Panc1 (cell line): ENCODE results near the gene CAND2. TPM values are rescaled to one million over a fixed set of nuclear protein-coding genes. Genes with fewer than 3 reads are reported as not detected.

Source experiments
- ATAC-seq: fragments of 200-7000 bp; cut with Tn5 transposase; 2 replicates; pipeline ENCODE4 v1.9.1; 2020; ENCODE audit warnings: mild to moderate bottlenecking, moderate library complexity
- BruUV-seq: library from RNA; stranded (reverse); fragments of 400-500 nt; replicated peaks from 2 replicates; lab custom pipeline; 2021; lab: Mats Ljungman, UMichigan
- CTCF ChIA-PET: fragments of 300-600 bp; sonication (Branson Sonifier 250); formaldehyde crosslinking; loops from one replicate; lab custom pipeline; 2022; ENCODE audit warnings: antibody characterized with exemption; lab: Charles Lee
- POLR2A ChIA-PET: fragments of 300-600 bp; sonication (Branson Sonifier 250); formaldehyde crosslinking; loops from one replicate; lab custom pipeline; 2022; ENCODE audit warnings: antibody characterized with exemption; lab: Charles Lee
- DNase-seq: peaks from one replicate; pipeline ENCODE4 v3.0.0-alpha.2; 2010; ENCODE audit warnings: low read depth, low spot score
- H3K27ac ChIP-seq: 2 replicates; pipeline ENCODE4 v1.5.1; 2011; ENCODE audit warnings: mild to moderate bottlenecking, low read length, inconsistent platforms
- H3K27me3 ChIP-seq: fragments of 200-500 bp; sonication (Bioruptor generic); 2 replicates; pipeline ENCODE4 v1.6.0; 2014; ENCODE audit warnings: low read length, inconsistent platforms; ENCODE audit not compliant: control insufficient read depth, insufficient read depth
- H3K36me3 ChIP-seq: fragments of 200-500 bp; sonication (Bioruptor generic); 2 replicates; pipeline ENCODE4 v1.5.1; 2014; ENCODE audit warnings: inconsistent platforms, mild to moderate bottlenecking, low read length, moderate library complexity; ENCODE audit not compliant: control insufficient read depth, insufficient read depth
- H3K4me1 ChIP-seq: 2 replicates; pipeline ENCODE4 v1.5.1; 2011; ENCODE audit warnings: inconsistent platforms, mild to moderate bottlenecking, low read length, moderate library complexity; ENCODE audit not compliant: control insufficient read depth, insufficient read depth
- H3K4me3 ChIP-seq, 2 experiments: 2 replicates each; pipeline ENCODE4 v1.5.1; 2011 to 2012; ENCODE audit warnings: low read depth in 2 of 2, low read length in 2 of 2, mild to moderate bottlenecking in 2 of 2, inconsistent platforms in 1 of 2, moderate library complexity in 1 of 2
- H3K9me3 ChIP-seq: fragments of 200-500 bp; sonication (Bioruptor generic); 2 replicates; pipeline ENCODE4 v1.5.1; 2014; ENCODE audit warnings: low read depth, mild to moderate bottlenecking, inconsistent platforms, low read length, moderate library complexity; ENCODE audit not compliant: control insufficient read depth, insufficient read depth
- CTCF ChIP-seq: fragments of 450-650 bp; IDR thresholded peaks from 2 replicates; pipeline ENCODE4 v1.5.1; 2017; ENCODE audit warnings: mild to moderate bottlenecking
- POLR2AphosphoS5 ChIP-seq: IDR thresholded peaks from 2 replicates; pipeline ENCODE4 v1.6.1; 2012; ENCODE audit warnings: mild to moderate bottlenecking, low read depth, low read length, moderate library complexity
- REST ChIP-seq, 2 experiments: IDR thresholded peaks; 2 replicates each; pipeline ENCODE4 v1.6.1; 2011 to 2012; ENCODE audit warnings: low read depth in 2 of 2, control low read depth in 1 of 2, low read length in 1 of 2, mild to moderate bottlenecking in 1 of 2, moderate library complexity in 1 of 2; ENCODE audit not compliant: insufficient read depth in 1 of 2
- SIN3A ChIP-seq: IDR thresholded peaks from 2 replicates; pipeline ENCODE4 v1.6.1; 2012; ENCODE audit warnings: low read depth, mild to moderate bottlenecking, low read length, moderate library complexity, borderline replicate concordance; ENCODE audit not compliant: insufficient read depth
- TCF7L2 ChIP-seq: IDR thresholded peaks from 2 replicates; pipeline ENCODE4 v1.6.1; 2011; ENCODE audit warnings: mild to moderate bottlenecking, low read depth, low read length, inconsistent platforms
- in situ Hi-C: cut with HindIII; loops from 2 replicates; pipeline ENCODE4 v1.10.0; 2016; ENCODE audit warnings: low sequenced_read_pairs, low pct_unique_long_range_greater_than_20kb
- intact Hi-C: fragments of 100-400 bp; cut with micrococcal nuclease; formaldehyde crosslinking; loops from one replicate; pipeline ENCODE4 v1.10.0; 2022; ENCODE audit not compliant: unreplicated experiment
- total RNA-seq: library from RNA; stranded (reverse); gene quantifications from one replicate; pipeline ENCODE4 v1.2.1, GENCODE V29; 2021; ENCODE audit not compliant: unreplicated experiment

The CAND2 gene
- total RNA-seq, 1 experiment from 2014 or later: 0.13 TPM

GRCh38 chr3:12807601-12808359 lies 11.3 kb downstream of the CAND2 start:
- ATAC-seq (no peak), DNase-seq (no peak)
- ChIA-PET POLR2A (no interaction called here), CTCF (interaction anchor here (0.5 to 0.6 kb wide), 2 partner anchors 45 to 720 kb away, joined by 3 to 9 read pairs; no protein-coding TSS in a partner anchor)
- BruUV-seq: no TSS peak
- intact Hi-C loops (no loop called here), in situ Hi-C loops (no loop called here)
- H3K36me3 ChIP-seq: no peaks in the 10 kb centered on the region
- H3K9me3 ChIP-seq: no peaks in the 10 kb centered on the region
- no peak for TF ChIP-seq REST (IDR thresholded peaks at IDR 0.05; ENCODE audit: insufficient read depth in 1 of 2, low read depth in 2 of 2, low read length in 1 of 2)
- no peaks in the 10 kb centered on the region for H3K27me3 ChIP-seq
- no peak overlapping the region for H3K4me3 ChIP-seq
- no peak overlapping the region for H3K27ac ChIP-seq
- peaks cover 4% of the 10 kb centered on the region; the same call in 1 of the 2 replicates for H3K4me1 ChIP-seq

GRCh38 chr3:12808587-12808986 lies 12.1 kb downstream of the CAND2 start:
- H3K4me1 ChIP-seq: peaks cover 4% of the 10 kb centered on the region; the same call in 1 of the 2 replicates
- TF ChIP-seq REST (IDR thresholded peaks at IDR 0.05; ENCODE audit: insufficient read depth in 1 of 2, low read depth in 2 of 2, low read length in 1 of 2): no peak
- TF ChIP-seq POLR2AphosphoS5: no peak
- no peak for TF ChIP-seq TCF7L2
- no peak for TF ChIP-seq SIN3A
- TF ChIP-seq CTCF: no peak
- DNase-seq (no peak), ATAC-seq (no peak)
- no peaks in the 10 kb centered on the region for H3K27me3 ChIP-seq
- H3K36me3 ChIP-seq: no peaks in the 10 kb centered on the region
- H3K9me3 ChIP-seq: no peaks in the 10 kb centered on the region
- intact Hi-C loops (no loop called here), in situ Hi-C loops (no loop called here)
- no peak overlapping the region for H3K27ac ChIP-seq
- ChIA-PET CTCF (no interaction called here), POLR2A (no interaction called here)
- no peak overlapping the region for H3K4me3 ChIP-seq
- no TSS peak for BruUV-seq
